ENCODE measurements around the gene SLC2A9.

- no peak for TF ChIP-seq POLR2A (IDR thresholded peaks at IDR 0.05)
- no peak for TF ChIP-seq CTCF (IDR thresholded peaks at IDR 0.05)
Observed at GRCh38 chr4:9781343-9782135, 239.8 kb downstream of the SLC2A9 start, which contains the start of gene DRD5.
